Mucosa of rectum (tissue), 2 donors: ENCODE measurements around the gene PTPRH.

Source experiments
- H3K27ac ChIP-seq, 2 donors: one replicate each; pipeline ENCODE4 v1.7.0; 2013; ENCODE audit warnings: inconsistent platforms in 2 of 2, low read depth in 2 of 2, low read length in 2 of 2
- H3K27me3 ChIP-seq, 2 donors: one replicate each; pipeline ENCODE4 v1.7.0; 2013; ENCODE audit warnings: low read length in 2 of 2; ENCODE audit not compliant: control insufficient read depth in 2 of 2, insufficient read depth in 2 of 2
- H3K36me3 ChIP-seq, 2 donors: one replicate each; pipeline ENCODE4 v1.7.0; 2013; ENCODE audit warnings: low read length in 2 of 2; ENCODE audit not compliant: control insufficient read depth in 2 of 2, insufficient read depth in 2 of 2
- H3K4me1 ChIP-seq, 2 donors: one replicate each; pipeline ENCODE4 v1.7.0; 2013; ENCODE audit warnings: low read length in 2 of 2, mild to moderate bottlenecking in 1 of 2; ENCODE audit not compliant: control insufficient read depth in 2 of 2, insufficient read depth in 2 of 2
- H3K4me3 ChIP-seq, 2 donors: one replicate each; pipeline ENCODE4 v1.7.0; 2013; ENCODE audit warnings: low read length in 2 of 2
- H3K9ac ChIP-seq, 2 donors: one replicate each; pipeline ENCODE4 v1.7.0; 2013; ENCODE audit warnings: low read length in 2 of 2, low read depth in 1 of 2, mild to moderate bottlenecking in 1 of 2
- H3K9me3 ChIP-seq, 2 donors: one replicate each; pipeline ENCODE4 v1.7.0; 2013; ENCODE audit warnings: low read length in 2 of 2; ENCODE audit not compliant: control insufficient read depth in 2 of 2
- donor health status: healthy.
- donor health status: Normal muscosa, but diverticular disease.

The PTPRH gene

DNA sequence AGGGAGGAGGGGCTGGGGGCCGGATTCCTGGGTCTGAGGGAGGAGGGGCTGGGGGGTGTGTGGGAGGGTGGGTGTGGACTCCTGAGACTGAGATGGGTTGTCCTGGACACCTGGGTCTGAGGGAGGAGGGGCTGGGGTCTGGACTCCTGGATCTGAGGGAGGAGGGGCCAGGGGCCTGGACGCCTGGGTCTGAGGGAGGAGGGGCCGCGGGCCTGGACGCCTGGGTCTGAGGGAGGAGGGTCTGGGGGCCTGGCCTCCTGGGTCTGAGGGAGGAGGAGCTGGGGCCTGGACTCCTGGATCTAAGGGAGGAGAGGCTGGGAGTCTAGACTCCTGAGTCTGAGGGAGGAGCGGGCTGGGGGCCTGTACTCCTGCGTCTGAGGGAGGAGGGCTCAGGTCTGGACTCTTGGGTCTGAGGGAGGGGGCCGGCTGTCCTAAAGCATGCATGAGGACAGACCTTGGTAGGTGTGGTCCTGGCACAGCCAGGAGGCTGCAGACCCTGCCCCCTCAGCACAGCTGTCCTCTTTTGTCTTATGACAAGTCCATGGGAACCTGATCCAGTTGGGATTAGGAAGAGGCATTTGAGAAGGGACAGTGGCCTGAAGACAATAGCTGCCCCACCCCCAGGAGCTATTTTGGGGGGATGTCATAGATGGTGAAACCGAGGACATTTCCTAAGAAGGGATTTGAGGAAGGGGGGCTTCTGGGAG lies 61.6 kb downstream of the PTPRH start:
- Histone ChIP-seq H3K36me3 (no peaks in the 10 kb centered on the region), H3K9ac (no peak overlapping the region), H3K9me3 (no peaks in the 10 kb centered on the region), H3K27ac (no peak overlapping the region), H3K4me1 (no peaks in the 10 kb centered on the region), H3K4me3 (no peak overlapping the region), H3K27me3 (peaks cover 16 to 23% of the 10 kb centered on the region in 2 donors)

DNA sequence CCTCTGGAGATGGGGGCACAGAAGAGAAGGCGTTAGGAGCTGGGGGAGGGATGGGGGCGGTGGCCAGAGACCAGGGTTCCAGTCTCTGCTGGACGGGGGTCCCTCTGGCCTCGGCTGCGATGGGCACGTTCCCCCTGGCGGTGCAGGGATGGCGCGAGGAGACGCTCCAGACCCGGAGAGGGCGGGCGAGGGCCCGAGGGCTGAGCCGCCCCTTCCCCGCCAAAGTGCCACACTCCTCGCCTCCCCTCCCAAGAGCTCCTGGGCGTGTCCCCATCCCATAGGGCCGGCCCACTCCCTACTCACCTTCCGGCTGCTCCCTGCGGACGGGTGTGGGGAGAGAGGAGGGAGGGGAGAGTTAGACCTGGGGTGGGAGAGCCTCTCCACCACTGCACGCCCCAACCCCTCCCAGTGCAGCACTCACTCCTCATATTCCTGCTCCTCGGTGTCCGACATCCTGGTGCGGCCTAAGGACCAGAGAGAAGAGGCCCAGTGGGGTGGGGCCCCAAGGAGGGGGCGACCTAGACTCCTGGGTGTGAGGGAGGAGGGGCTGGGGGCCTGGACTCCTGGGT lies 62.5 kb downstream of the PTPRH start:
- Histone ChIP-seq H3K27ac (no peak overlapping the region), H3K36me3 (no peaks in the 10 kb centered on the region), H3K27me3 (peaks cover 16 to 23% of the 10 kb centered on the region in 2 donors), H3K4me1 (no peaks in the 10 kb centered on the region), H3K9ac (no peak overlapping the region), H3K9me3 (no peaks in the 10 kb centered on the region), H3K4me3 (no peak overlapping the region)

DNA sequence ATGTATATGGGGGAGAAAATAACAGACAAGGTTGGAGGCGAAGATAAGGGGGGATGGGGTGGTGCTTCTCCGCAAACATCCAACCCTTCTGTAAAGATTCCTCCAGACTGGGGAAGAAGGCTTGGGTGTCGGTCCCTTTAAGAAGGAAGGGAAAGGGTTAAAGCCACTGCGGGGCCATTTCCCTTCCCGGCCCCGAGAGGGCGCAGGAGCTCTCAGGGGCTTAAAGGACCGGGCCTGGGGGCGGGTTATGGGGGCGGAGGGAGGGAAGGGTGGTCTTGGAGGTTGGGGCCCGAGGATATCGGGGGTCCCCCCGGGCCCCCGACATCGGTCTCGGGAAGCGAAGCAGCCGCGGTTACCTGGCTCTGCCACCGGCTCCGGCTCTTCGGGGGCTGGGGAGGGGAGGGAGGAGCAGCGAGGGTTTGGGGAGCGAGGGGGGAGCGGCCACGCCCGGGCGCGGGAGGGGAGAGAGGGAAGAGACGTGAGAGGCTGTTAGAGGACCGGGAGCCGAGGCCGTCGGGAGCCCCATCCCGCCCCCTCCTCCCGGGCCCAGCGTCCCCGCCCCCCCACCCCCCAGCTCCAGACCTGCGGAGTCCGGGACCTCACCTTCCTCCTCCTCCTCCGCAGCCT lies 63.1 kb downstream of the PTPRH start:
- Histone ChIP-seq H3K9me3 (no peaks in the 10 kb centered on the region), H3K4me1 (no peaks in the 10 kb centered on the region), H3K27ac (no peak overlapping the region), H3K9ac (no peak overlapping the region), H3K4me3 (no peak overlapping the region), H3K36me3 (no peaks in the 10 kb centered on the region), H3K27me3 (peaks cover 16 to 23% of the 10 kb centered on the region in 2 donors)

DNA sequence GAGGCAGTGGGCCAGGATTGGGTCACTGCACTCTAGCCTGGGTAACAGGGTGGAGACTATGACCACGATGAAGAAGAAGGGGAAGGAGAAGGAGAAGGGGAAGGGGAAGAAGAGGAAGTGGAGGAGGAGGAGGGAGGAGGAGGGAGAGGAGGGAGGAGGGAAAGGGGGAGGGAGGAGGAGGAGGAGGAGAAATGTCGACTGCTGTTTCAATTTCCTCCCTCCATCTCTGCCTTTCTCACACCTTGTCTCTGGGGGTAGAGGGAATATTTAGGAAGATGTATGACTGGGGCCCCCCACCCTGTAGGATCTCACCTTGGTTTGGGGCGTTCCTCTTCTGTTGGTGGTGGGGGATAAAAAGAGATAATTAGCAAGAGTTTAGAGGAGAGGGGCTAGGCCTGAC lies 64.1 kb downstream of the PTPRH start:
- Histone ChIP-seq H3K9me3 (no peaks in the 10 kb centered on the region), H3K4me3 (no peak overlapping the region), H3K27me3 (peaks cover 15 to 21% of the 10 kb centered on the region in 2 donors)

DNA sequence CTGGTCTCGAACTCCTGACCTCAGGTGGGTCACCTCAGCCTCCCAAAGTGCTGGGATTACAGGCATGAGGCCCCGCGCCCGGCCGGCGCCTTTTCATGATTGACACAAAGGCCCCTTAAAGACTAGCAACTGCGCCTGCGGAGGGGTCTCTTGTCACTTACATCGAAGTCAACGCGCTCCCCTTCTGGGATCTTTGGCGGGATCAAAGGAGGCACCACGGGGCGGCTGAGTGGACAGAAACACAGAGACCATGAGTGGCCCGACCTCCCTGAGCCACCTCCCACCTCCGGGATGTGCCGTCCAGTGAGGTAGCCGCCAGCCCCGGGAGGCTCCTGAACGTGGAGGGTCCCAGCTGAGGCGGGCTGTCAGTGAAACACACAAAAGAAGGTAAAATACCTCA lies 67.6 kb downstream of the PTPRH start:
- no peaks in the 10 kb centered on the region for H3K9me3 ChIP-seq
- H3K27me3 ChIP-seq: peaks cover 4 to 10% of the 10 kb centered on the region in 2 donors
- H3K27ac ChIP-seq: no peak overlapping the region
- no peak overlapping the region for H3K4me3 ChIP-seq
- H3K36me3 ChIP-seq: no peaks in the 10 kb centered on the region
- no peak overlapping the region for H3K9ac ChIP-seq
- H3K4me1 ChIP-seq: no peaks in the 10 kb centered on the region

More for the DNA sequence above, 64.1 kb downstream of the PTPRH start:
- no peaks in the 10 kb centered on the region for H3K36me3 ChIP-seq
- H3K27ac ChIP-seq: no peak overlapping the region
- H3K9ac ChIP-seq: no peak overlapping the region
- H3K4me1 ChIP-seq: no peaks in the 10 kb centered on the region

DNA sequence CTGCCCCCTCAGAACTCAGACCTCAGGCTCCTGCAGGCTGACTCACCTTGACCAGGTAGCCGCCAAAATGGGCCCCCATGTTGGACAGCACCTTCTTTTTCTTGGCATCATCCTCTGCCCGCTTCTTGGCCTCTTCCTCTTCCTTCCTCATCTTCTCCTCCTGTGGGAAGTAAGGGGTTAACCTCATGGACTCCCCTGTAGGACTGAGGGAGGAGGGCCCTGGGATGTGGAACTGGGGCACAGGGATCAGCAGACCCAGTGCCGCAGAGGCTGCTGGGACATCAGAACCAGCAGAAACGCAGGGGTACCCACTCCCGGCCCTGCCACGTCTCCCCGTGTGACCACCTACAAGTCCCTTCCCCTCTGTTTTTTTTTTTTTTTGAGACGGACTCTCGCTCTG lies 71.4 kb downstream of the PTPRH start:
- no peak overlapping the region for H3K27ac ChIP-seq

DNA sequence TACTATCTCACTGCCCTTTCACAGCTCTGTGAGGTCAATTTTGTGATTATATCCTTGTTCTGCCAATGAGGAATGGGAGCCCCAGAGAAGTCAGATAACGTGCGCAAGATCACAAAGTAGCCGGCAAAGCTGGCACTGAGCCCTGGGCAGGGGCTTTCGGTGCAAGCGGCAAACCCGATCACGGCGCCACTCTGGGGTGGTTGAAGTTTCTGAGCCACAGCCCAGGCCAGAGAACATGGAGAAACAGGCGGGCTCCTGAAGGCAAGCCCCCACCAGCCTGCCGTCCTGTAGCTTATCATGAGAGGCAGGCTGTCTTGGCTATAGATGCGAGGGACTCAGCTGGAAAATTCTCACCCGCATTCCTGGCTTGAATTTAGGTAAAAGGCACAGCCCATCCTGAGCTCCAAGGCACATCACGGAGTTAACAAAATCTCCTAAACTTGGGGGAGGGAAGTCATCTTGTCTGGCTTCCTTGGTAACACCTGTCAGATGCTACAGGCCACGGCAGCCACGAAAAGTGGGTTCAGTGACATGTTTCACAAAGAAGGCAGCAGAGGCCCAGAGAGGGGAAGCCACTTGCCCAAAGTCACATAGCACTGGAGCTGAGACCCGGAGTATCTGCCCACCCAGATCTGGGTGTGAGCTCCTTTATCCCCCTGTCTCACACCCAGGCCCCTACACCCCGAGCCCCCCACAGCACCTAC lies 72.8 kb downstream of the PTPRH start:
- Histone ChIP-seq H3K4me1 (no peaks in the 10 kb centered on the region), H3K27me3 (peaks cover 3 to 4% of the 10 kb centered on the region in 2 donors), H3K9ac (no peak overlapping the region), H3K36me3 (no peaks in the 10 kb centered on the region), H3K27ac (no peak overlapping the region), H3K9me3 (no peaks in the 10 kb centered on the region), H3K4me3 (no peak overlapping the region)

More for the DNA sequence above, 71.4 kb downstream of the PTPRH start:
- Histone ChIP-seq H3K4me3 (no peak overlapping the region), H3K27me3 (peaks cover 3 to 4% of the 10 kb centered on the region in 2 donors), H3K9ac (no peak overlapping the region), H3K9me3 (no peaks in the 10 kb centered on the region), H3K4me1 (no peaks in the 10 kb centered on the region), H3K36me3 (no peaks in the 10 kb centered on the region)

DNA sequence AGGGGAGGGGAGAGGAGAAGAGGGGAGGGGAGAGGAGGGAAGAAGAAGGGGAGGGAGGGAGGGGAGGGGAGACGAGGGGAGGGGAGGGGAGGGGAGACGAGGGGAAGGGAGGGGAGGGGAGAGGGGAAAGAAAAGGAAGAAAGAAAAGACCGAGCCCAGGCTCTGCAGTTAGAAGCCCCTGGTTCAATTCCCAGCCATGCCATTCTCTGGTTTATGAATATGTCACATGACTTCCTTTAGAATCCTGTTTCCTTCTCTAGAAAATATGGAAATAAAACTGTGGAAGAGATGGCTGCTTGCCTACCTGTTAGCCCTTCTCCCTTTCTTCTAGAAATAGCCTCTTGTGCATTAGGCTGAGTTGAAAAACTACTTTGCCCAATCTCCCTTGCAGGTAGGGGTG lies 74.6 kb downstream of the PTPRH start:
- Histone ChIP-seq H3K4me3 (no peak overlapping the region), H3K27me3 (peaks cover 5 to 11% of the 10 kb centered on the region in 2 donors), H3K9ac (no peak overlapping the region), H3K9me3 (no peaks in the 10 kb centered on the region), H3K36me3 (no peaks in the 10 kb centered on the region), H3K27ac (no peak overlapping the region), H3K4me1 (no peaks in the 10 kb centered on the region)

DNA sequence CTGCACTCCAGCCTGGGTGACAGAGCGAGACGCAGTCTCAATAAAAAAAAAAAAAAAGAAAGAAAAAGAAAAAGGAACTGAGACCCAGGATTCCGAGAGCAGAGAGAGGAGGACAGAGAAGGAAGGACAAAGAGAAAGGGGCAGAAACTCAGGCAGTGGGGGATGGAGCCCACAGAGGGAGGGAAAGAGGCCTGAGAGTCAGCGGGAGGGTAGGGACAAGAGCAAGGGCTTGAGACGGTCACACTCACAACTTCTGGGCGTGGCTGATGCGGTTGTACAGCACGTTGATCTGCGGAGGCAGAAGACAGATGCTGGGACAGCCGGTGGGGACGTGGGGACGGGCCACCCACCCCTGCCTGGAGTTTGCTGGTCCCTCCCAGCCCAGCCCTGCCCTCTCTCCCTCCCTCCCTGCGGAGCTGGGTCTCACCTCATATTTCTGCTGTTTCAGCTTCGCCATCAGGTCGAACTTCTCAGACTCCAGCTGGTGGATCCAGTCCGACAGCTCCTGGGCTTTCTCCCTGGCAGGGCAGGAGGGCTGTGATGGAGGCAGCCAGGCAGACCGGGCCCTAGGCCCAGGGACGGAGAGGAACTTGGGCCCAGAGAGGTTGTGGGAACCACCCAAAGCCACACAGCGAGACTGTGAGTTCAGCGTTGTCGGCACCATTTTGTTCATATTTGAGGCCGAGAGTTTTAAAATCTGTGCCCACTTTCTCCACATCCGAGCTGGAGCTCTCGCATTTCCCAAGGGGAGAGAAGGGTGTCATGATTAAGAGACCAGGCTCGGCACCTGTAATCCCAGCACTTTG lies 75.5 kb downstream of the PTPRH start:
- Histone ChIP-seq H3K9me3 (no peaks in the 10 kb centered on the region), H3K4me1 (no peaks in the 10 kb centered on the region), H3K9ac (no peak overlapping the region), H3K27ac (no peak overlapping the region), H3K36me3 (no peaks in the 10 kb centered on the region), H3K4me3 (no peak overlapping the region), H3K27me3 (peaks cover 5 to 11% of the 10 kb centered on the region in 2 donors)
